Stimulated activated CD4-positive, alpha-beta T cell treated with anti-CD3 and anti-CD28 coated beads, Interleukin-4, amount 100 ng/mL, for 48 hours (primary cell): ENCODE measurements around the gene CDC37L1.
"Not testable (repeated sequence)": the region's sequence is repeated elsewhere in the genome, so short reads cannot be mapped to it uniquely, and the experiment has no call there.

Experiments used
- DNase-seq, 2 donors: peaks; one replicate each; pipeline ENCODE4 v3.0.0-alpha.2; 2020; ENCODE audit warnings: low read depth in 2 of 2

CDC37L1 gene

GRCh38 chr9:4754530-4754929 lies 75.2 kb downstream of the CDC37L1 start:
- not testable (repeated sequence) for DNase-seq

GRCh38 chr9:4755026-4755609 lies 75.7 kb downstream of the CDC37L1 start:
- DNase-seq, result no peak

- DNase-seq, result no peak
Measured at GRCh38 chr9:4756420-4756819, 77.1 kb downstream of the CDC37L1 start.
